ENCODE results near the gene HOXA3.

DNA sequence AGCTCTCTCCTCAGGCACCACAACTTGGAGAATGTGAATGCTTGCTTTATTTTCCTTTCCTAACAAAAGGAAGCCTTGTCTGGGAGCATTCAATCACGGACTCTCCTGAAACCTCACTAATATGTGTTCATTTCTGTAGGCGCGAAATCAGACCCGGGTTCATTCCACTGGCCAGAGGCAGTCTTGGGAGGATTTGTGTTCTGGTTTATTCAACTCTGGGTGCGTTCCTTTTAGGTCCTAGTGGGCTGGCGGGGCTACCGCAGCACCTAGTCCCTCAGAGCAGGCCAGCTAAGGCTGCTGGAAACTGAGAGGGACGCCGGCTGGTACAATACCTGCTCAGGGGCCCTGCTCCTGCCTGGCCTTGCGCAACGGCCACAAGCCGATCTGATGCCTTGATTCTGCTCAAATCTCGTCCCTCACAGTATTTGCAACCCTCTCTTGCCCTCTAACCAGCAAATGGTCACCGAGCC is 29.3 kb downstream of the HOXA3 start:
- TF ChIP-seq MYC (IDR thresholded peaks at IDR 0.05; ENCODE audit: low read depth, low read length) (no peak), POLR2A (IDR thresholded peaks at IDR 0.05; ENCODE audit: extremely low read depth, insufficient read length) (no peak)
- TF ChIP-seq, protein P1, sequence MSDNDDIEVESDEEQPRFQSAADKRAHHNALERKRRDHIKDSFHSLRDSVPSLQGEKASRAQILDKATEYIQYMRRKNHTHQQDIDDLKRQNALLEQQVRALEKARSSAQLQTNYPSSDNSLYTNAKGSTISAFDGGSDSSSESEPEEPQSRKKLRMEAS (IDR thresholded peaks at IDR 0.05; ENCODE audit: low read depth, low read length), result no peak

Measured in NB4 (cell line).